Endothelial cell (in vitro differentiated cells): Measurements from ENCODE around the gene DIRAS2. TPM values are rescaled to one million over a fixed set of nuclear protein-coding genes. Genes with fewer than 3 reads are reported as not detected.

Experiments
- DNase-seq: peaks from one replicate; pipeline ENCODE4 v3.0.0; 2021; ENCODE audit warnings: low spot score
- H3K27ac Mint-ChIP-seq: one replicate; pipeline ENCODE4 v1.8.0; 2021; ENCODE audit warnings: mixed read lengths, inconsistent platforms; ENCODE audit not compliant: unreplicated experiment
- H3K27me3 Mint-ChIP-seq: one replicate; pipeline ENCODE4 v1.8.0; 2021; ENCODE audit warnings: mild to moderate bottlenecking, moderate library complexity, mixed read lengths, inconsistent platforms; ENCODE audit not compliant: unreplicated experiment
- H3K36me3 Mint-ChIP-seq: one replicate; pipeline ENCODE4 v1.8.0; 2021; ENCODE audit warnings: mild to moderate bottlenecking, low read depth, mixed read lengths, inconsistent platforms; ENCODE audit not compliant: unreplicated experiment
- H3K4me1 Mint-ChIP-seq: one replicate; pipeline ENCODE4 v1.8.0; 2021; ENCODE audit warnings: mild to moderate bottlenecking, mixed read lengths, inconsistent platforms; ENCODE audit not compliant: unreplicated experiment
- H3K4me3 Mint-ChIP-seq: one replicate; pipeline ENCODE4 v1.8.0; 2021; ENCODE audit warnings: mild to moderate bottlenecking, mixed read lengths, inconsistent platforms; ENCODE audit not compliant: unreplicated experiment
- H3K9me3 Mint-ChIP-seq: one replicate; pipeline ENCODE4 v1.8.0; 2021; ENCODE audit warnings: mixed read lengths, inconsistent platforms; ENCODE audit not compliant: unreplicated experiment
- total RNA-seq: library from RNA; stranded (reverse); fragmentation: NEBNext Ultra II Directional; extraction: Animal tissue kit (Norgen Biotek cat#: 25700); gene quantifications from one replicate; pipeline ENCODE4 v1.2.1, GENCODE V29; 2021; ENCODE audit not compliant: unreplicated experiment
- TF ChIP-seq, protein P1 (sequence below): fragments of 200-600 bp; sonication (generic); IDR thresholded peaks from one replicate; pipeline ENCODE4 v1.5.0; 2021; ENCODE audit warnings: antibody characterized with exemption; ENCODE audit not compliant: unreplicated experiment

Gene DIRAS2
- total RNA-seq, 1 donor from 2014 or later, result not detected

- Mint-ChIP-seq H3K4me3 (no peak overlapping the region), H3K4me1 (no peaks in the 10 kb centered on the region), H3K27ac (no peak overlapping the region), H3K36me3 (no peaks in the 10 kb centered on the region), H3K9me3 (no peaks in the 10 kb centered on the region), H3K27me3 (no peaks in the 10 kb centered on the region)
- TF ChIP-seq, protein P1, sequence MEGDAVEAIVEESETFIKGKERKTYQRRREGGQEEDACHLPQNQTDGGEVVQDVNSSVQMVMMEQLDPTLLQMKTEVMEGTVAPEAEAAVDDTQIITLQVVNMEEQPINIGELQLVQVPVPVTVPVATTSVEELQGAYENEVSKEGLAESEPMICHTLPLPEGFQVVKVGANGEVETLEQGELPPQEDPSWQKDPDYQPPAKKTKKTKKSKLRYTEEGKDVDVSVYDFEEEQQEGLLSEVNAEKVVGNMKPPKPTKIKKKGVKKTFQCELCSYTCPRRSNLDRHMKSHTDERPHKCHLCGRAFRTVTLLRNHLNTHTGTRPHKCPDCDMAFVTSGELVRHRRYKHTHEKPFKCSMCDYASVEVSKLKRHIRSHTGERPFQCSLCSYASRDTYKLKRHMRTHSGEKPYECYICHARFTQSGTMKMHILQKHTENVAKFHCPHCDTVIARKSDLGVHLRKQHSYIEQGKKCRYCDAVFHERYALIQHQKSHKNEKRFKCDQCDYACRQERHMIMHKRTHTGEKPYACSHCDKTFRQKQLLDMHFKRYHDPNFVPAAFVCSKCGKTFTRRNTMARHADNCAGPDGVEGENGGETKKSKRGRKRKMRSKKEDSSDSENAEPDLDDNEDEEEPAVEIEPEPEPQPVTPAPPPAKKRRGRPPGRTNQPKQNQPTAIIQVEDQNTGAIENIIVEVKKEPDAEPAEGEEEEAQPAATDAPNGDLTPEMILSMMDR, result no peak
- DNase-seq, result no peak
Observed at GRCh38 chr9:90629354-90629753, 13.3 kb downstream of the DIRAS2 start.

DNA sequence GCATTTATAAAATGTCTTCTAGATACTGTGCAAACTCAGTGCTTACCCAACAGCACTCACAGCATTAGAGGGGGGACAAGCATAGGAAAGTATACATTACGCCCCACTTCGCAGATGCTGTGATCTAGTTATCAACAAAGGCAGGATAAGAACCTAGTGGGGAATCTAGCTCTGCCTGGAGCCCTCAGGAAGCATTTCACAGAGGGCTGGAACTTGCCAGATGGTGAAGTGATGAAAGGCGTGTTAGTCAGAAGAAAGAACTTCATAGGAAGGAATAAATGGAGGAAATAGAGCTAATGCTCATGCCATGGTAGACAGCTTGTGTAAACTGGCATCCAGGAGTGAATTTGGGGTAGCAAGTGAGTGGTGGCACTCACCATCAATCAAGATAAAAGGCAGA lies 25.8 kb downstream of the DIRAS2 start:
- H3K27ac Mint-ChIP-seq, result no peak overlapping the region
- TF ChIP-seq, protein P1, result no peak

DNA sequence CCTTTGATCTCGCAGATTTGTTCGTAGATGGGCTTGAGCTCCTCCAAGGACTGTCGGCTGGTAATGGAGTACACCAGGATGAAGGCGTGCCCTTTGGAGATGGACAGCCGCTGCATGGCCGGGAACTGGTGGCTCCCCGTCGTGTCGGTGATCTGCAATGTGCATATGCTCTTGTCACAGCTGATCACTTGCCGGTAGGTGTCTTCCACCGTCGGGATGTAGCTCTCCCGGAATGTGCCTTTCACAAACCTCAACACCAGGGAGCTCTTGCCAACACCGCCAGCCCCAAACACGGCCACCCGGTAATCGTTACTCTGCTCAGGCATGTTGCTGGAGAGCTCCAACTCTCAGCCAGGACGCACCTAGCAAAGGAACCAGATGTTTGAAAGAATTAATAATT lies 29.1 kb downstream of the DIRAS2 start:
- Mint-ChIP-seq H3K36me3 (no peaks in the 10 kb centered on the region), H3K4me1 (peaks cover 16% of the 10 kb centered on the region), H3K4me3 (no peak overlapping the region), H3K27me3 (no peaks in the 10 kb centered on the region), H3K9me3 (no peaks in the 10 kb centered on the region), H3K27ac (no peak overlapping the region)
- TF ChIP-seq, protein P1, result no peak
- DNase-seq, result no peak

More for the DNA sequence above, 25.8 kb downstream of the DIRAS2 start:
- Mint-ChIP-seq H3K9me3 (no peaks in the 10 kb centered on the region), H3K36me3 (no peaks in the 10 kb centered on the region), H3K4me1 (peaks cover 5% of the 10 kb centered on the region), H3K4me3 (no peak overlapping the region), H3K27me3 (no peaks in the 10 kb centered on the region)
- no peak for DNase-seq

- Mint-ChIP-seq H3K9me3 (no peaks in the 10 kb centered on the region), H3K36me3 (no peaks in the 10 kb centered on the region), H3K4me1 (peaks cover 18% of the 10 kb centered on the region), H3K27ac (no peak overlapping the region), H3K4me3 (no peak overlapping the region), H3K27me3 (no peaks in the 10 kb centered on the region)
- TF ChIP-seq, protein P1, result no peak
- DNase-seq, result no peak
Observed at GRCh38 chr9:90612957-90613356, 29.7 kb downstream of the DIRAS2 start.

- no peak overlapping the region for H3K27ac Mint-ChIP-seq
- TF ChIP-seq, protein P1, result no peak
- H3K4me1 Mint-ChIP-seq, result peaks cover 13% of the 10 kb centered on the region
- no peaks in the 10 kb centered on the region for H3K27me3 Mint-ChIP-seq
- no peaks in the 10 kb centered on the region for H3K36me3 Mint-ChIP-seq
- no peak overlapping the region for H3K4me3 Mint-ChIP-seq
- no peak for DNase-seq
- no peaks in the 10 kb centered on the region for H3K9me3 Mint-ChIP-seq
Observed at GRCh38 chr9:90611568-90611967, 31.1 kb downstream of the DIRAS2 start.
